ENCODE measurements around the gene ERVFRD-1. TPM values are rescaled to one million over a fixed set of nuclear protein-coding genes. Genes with fewer than 3 reads are reported as not detected.
"Not testable (repeated sequence)": the region's sequence is repeated elsewhere in the genome, so short reads cannot be mapped to it uniquely, and the experiment has no call there.

Gene ERVFRD-1
- polyA plus RNA-seq, 12 donors = 0.06 to 0.49 (median 0.16) TPM; not detected in 2

GRCh38 chr6:11092668-11093375, 18.7 kb downstream of the ERVFRD-1 start:
- DNase-seq = no peak

GRCh38 chr6:11091141-11091540, 20.4 kb downstream of the ERVFRD-1 start:
- not testable (repeated sequence) for DNase-seq

GRCh38 chr6:11089695-11090094, 21.8 kb downstream of the ERVFRD-1 start:
- no peak for DNase-seq

- DNase-seq = not testable (repeated sequence)
Observed at GRCh38 chr6:11087141-11087812, 24.2 kb downstream of the ERVFRD-1 start.

- no peak for DNase-seq
Observed at GRCh38 chr6:11085758-11086435, 25.6 kb downstream of the ERVFRD-1 start.

GRCh38 chr6:11083956-11084355, 27.6 kb downstream of the ERVFRD-1 start:
- DNase-seq = no peak

- DNase-seq = no peak
Observed at GRCh38 chr6:11083491-11083890, 28.0 kb downstream of the ERVFRD-1 start.

GRCh38 chr6:11080296-11080695, 31.2 kb downstream of the ERVFRD-1 start:
- DNase-seq = no peak

GRCh38 chr6:11078266-11078665, 33.3 kb downstream of the ERVFRD-1 start:
- no peak for DNase-seq

- DNase-seq = no peak
Observed at GRCh38 chr6:11076540-11076939, 35.0 kb downstream of the ERVFRD-1 start.

- no peak for DNase-seq
Observed at GRCh38 chr6:11072101-11072500, 39.4 kb downstream of the ERVFRD-1 start.

GRCh38 chr6:11069760-11070159, 41.8 kb downstream of the ERVFRD-1 start:
- no peak for DNase-seq

GRCh38 chr6:11067348-11067747, 44.2 kb downstream of the ERVFRD-1 start:
- no peak for DNase-seq

- DNase-seq = no peak
Observed at GRCh38 chr6:11066505-11067347, 44.8 kb downstream of the ERVFRD-1 start.

- no peak for DNase-seq
Observed at GRCh38 chr6:11065436-11066202, 45.9 kb downstream of the ERVFRD-1 start.

- DNase-seq = no peak
Observed at GRCh38 chr6:11064836-11065235, 46.7 kb downstream of the ERVFRD-1 start.

- no peak for DNase-seq
Observed at GRCh38 chr6:11062715-11063114, 48.8 kb downstream of the ERVFRD-1 start.

- DNase-seq = no peak
Observed at GRCh38 chr6:11062083-11062482, 49.4 kb downstream of the ERVFRD-1 start.

- DNase-seq = no peak
Observed at GRCh38 chr6:11058406-11058805, 53.1 kb downstream of the ERVFRD-1 start.

GRCh38 chr6:11056871-11057270, 54.7 kb downstream of the ERVFRD-1 start:
- no peak for DNase-seq

GRCh38 chr6:11055127-11055627, 56.3 kb downstream of the ERVFRD-1 start:
- no peak for DNase-seq

All from muscle of arm (tissue), 12 donors.